GM23338 (cell line): ENCODE measurements around the gene CFAP77. TPM values are rescaled to one million over a fixed set of nuclear protein-coding genes. Genes with fewer than 3 reads are reported as not detected.

ENCODE experiments used
- ATAC-seq: fragments of 200-7000 bp; cut with Tn5 transposase; 3 replicates; pipeline ENCODE4 v1.9.1; 2020
- DNase-seq: peaks from one replicate; pipeline ENCODE4 v3.0.0-alpha.2; 2015; ENCODE audit warnings: low spot score
- H2AFZ ChIP-seq: fragments of 200-600 bp; sonication (generic); 2 replicates; pipeline ENCODE4 v1.8.0; 2016; ENCODE audit warnings: antibody characterized with exemption, mild to moderate bottlenecking, moderate library complexity
- H3F3A ChIP-seq: fragments of 200-600 bp; sonication (generic); replicated peaks from 2 replicates; pipeline ENCODE4 v1.8.0; 2017; ENCODE audit warnings: antibody characterized with exemption, mixed run types, low read depth
- H3K27ac ChIP-seq: fragments of 200-600 bp; sonication (generic); 2 replicates; pipeline ENCODE4 v1.6.1; 2016; ENCODE audit warnings: low read depth
- H3K27me3 ChIP-seq: fragments of 200-600 bp; sonication (generic); 2 replicates; pipeline ENCODE4 v1.8.0; 2016; ENCODE audit warnings: mild to moderate bottlenecking, mixed run types, moderate library complexity; ENCODE audit not compliant: insufficient read depth
- H3K36me3 ChIP-seq: fragments of 200-600 bp; sonication (generic); 2 replicates; pipeline ENCODE4 v1.8.0; 2016; ENCODE audit warnings: mild to moderate bottlenecking; ENCODE audit not compliant: insufficient read depth
- H3K4me1 ChIP-seq: fragments of 200-600 bp; sonication (generic); 2 replicates; pipeline ENCODE4 v1.8.0; 2016; ENCODE audit warnings: mild to moderate bottlenecking, moderate library complexity; ENCODE audit not compliant: insufficient read depth
- H3K4me2 ChIP-seq: fragments of 200-600 bp; sonication (generic); 2 replicates; pipeline ENCODE4 v1.7.1; 2017; ENCODE audit warnings: mixed run types
- H3K4me3 ChIP-seq: fragments of 200-600 bp; sonication (generic); 2 replicates; pipeline ENCODE4 v1.6.1; 2016; ENCODE audit warnings: mixed run types
- H3K79me2 ChIP-seq: fragments of 200-600 bp; sonication (generic); replicated peaks from 2 replicates; pipeline ENCODE4 v1.8.0; 2017; ENCODE audit warnings: mild to moderate bottlenecking; ENCODE audit not compliant: insufficient read depth
- H3K9me2 ChIP-seq: fragments of 200-600 bp; sonication (generic); 2 replicates; pipeline ENCODE4 v1.8.0; 2017; ENCODE audit not compliant: insufficient read depth
- H4K20me1 ChIP-seq: fragments of 200-600 bp; sonication (generic); replicated peaks from 2 replicates; pipeline ENCODE4 v1.8.0; 2017; ENCODE audit warnings: mild to moderate bottlenecking; ENCODE audit not compliant: insufficient read depth
- H3K27ac Mint-ChIP-seq: 2 replicates; pipeline ENCODE4 v1.8.0; 2020; ENCODE audit warnings: inconsistent platforms, mild to moderate bottlenecking, moderate library complexity, mixed read lengths
- H3K27me3 Mint-ChIP-seq: 3 replicates; pipeline ENCODE4 v1.8.0; 2022; ENCODE audit warnings: low read depth, mild to moderate bottlenecking, moderate library complexity, mixed read lengths, inconsistent platforms; ENCODE audit not compliant: insufficient read depth, poor library complexity
- H3K36me3 Mint-ChIP-seq: 3 replicates; pipeline ENCODE4 v1.8.0; 2021; ENCODE audit warnings: low read depth, mild to moderate bottlenecking, inconsistent platforms, moderate library complexity, mixed read lengths
- H3K4me1 Mint-ChIP-seq: 3 replicates; pipeline ENCODE4 v1.8.0; 2020; ENCODE audit warnings: mild to moderate bottlenecking, inconsistent platforms, mixed read lengths
- H3K4me3 Mint-ChIP-seq: 3 replicates; pipeline ENCODE4 v1.8.0; 2021; ENCODE audit warnings: moderate library complexity, mild to moderate bottlenecking, inconsistent platforms, mixed read lengths
- H3K9me3 Mint-ChIP-seq: 3 replicates; pipeline ENCODE4 v1.8.0; 2020; ENCODE audit warnings: moderate library complexity, mild to moderate bottlenecking, inconsistent platforms, mixed read lengths
- CREB1 ChIP-seq: fragments of 250-450 bp; sonication (Bioruptor Pico); IDR thresholded peaks from 2 replicates; pipeline ENCODE4 v1.5.0; 2020; ENCODE audit warnings: low read depth, mild to moderate bottlenecking, moderate library complexity
- EZH2phosphoT487 ChIP-seq: fragments of 200-600 bp; sonication (generic); IDR thresholded peaks from one replicate; pipeline ENCODE4 v1.8.1; 2018; ENCODE audit warnings: antibody characterized with exemption; ENCODE audit not compliant: unreplicated experiment
- JUNB ChIP-seq: IDR thresholded peaks from one replicate; pipeline ENCODE4 v1.6.1; 2016; ENCODE audit warnings: antibody characterized with exemption; ENCODE audit not compliant: unreplicated experiment
- NANOG ChIP-seq: IDR thresholded peaks from 2 replicates; pipeline ENCODE4 v1.6.1; 2016; ENCODE audit warnings: antibody characterized with exemption, borderline replicate concordance
- POLR2AphosphoS5 ChIP-seq: IDR thresholded peaks from 2 replicates; pipeline ENCODE4 v1.6.1; 2016; ENCODE audit warnings: antibody characterized with exemption, low read depth
- ZNF331 ChIP-seq: fragments of 250-450 bp; sonication (Bioruptor Pico); IDR thresholded peaks from 2 replicates; pipeline ENCODE4 v1.5.0; 2020; ENCODE audit warnings: low read depth, mild to moderate bottlenecking, moderate library complexity
- ZNF462 ChIP-seq: fragments of 250-450 bp; sonication (Bioruptor Pico); IDR thresholded peaks from 2 replicates; pipeline ENCODE4 v1.5.0; 2020; ENCODE audit warnings: mild to moderate bottlenecking, moderate library complexity
- polyA plus RNA-seq: library from polyadenylated mRNA; unstranded; fragments of >200 nt; fragmentation: Nextera tagmentation; extraction: Ambion mirVana; gene quantifications from 2 replicates; pipeline ENCODE4 v1.2.1, GENCODE V29; 2016
- total RNA-seq: library from RNA; depleted of rRNA; stranded (reverse); fragments of >200 nt; shearing (Covaris generic); gene quantifications from 2 replicates; pipeline ENCODE4 v1.2.3, GENCODE V29; 2014

CFAP77 gene
- total and polyA plus RNA-seq, 2 experiments from 2014 or later: 0.97 to 1.3 TPM

DNA sequence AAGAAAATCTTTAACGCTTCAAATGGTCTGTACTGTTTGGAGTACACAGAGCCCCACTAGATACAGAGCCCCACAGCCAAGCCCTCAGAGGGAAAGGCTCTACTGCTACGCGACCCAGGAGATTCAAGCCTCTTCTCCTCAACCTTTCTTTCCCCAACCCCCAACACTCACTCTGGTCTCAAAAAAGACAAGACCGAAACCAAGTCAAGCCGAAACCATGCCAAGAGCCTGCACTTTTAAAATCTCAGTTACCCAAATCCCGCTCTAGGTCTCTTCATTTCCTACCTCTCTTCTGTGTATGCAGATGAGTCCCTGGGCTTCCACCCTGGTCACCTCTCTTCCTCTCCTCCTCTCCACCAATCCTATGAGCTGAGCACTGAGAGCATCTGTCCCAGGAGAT is 204.3 kb downstream of the CFAP77 start (continued):
- TF ChIP-seq ZNF462 (CRISPR knock-in tag): no peak
- TF ChIP-seq POLR2AphosphoS5: no peak
- no peak for TF ChIP-seq NANOG
- TF ChIP-seq JUNB: no peak
- TF ChIP-seq CREB1 (CRISPR knock-in tag): no peak
- no peak for TF ChIP-seq ZNF331 (CRISPR knock-in tag)

DNA sequence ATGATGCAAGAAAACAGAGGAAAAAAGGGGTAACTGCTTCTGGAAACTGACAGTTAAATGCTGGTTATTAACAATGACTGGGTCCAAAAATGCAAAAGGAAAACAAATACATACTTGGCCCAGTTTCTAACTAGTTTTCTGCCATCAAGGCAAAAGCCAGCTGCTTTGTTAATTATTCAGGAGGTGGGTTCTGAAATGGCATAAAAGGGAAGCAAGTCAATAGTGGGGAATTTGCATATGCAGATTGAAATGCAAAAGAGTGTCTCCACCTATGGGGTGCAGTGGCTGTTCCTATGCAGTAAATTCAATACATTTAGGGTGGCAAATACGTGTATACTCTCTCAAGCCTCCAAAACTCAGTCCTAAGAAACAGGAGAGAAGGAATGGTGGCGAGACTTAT is 205.8 kb downstream of the CFAP77 start:
- Histone ChIP-seq H3K4me1 (peaks cover 13% of the 10 kb centered on the region; the same call in 1 of the 2 replicates), H3F3A (0 out of 2 replicates have a peak, but pooled peaks cover 3% of the 10 kb centered on the region), H3K4me3 (no peak overlapping the region), H2AFZ (no peak overlapping the region), H3K9me2 (no peaks in the 10 kb centered on the region), H3K36me3 (peaks cover 11% of the 10 kb centered on the region; the same call in 1 of the 2 replicates), H3K4me2 (0 out of 2 replicates have a peak overlapping the region, but pooled peaks have one; percentile 34), H3K27me3 (no peaks in the 10 kb centered on the region), H4K20me1 (no peaks in the 10 kb centered on the region; the same call in 1 of the 2 replicates), H3K79me2 (no peaks in the 10 kb centered on the region), H3K27ac (no peak overlapping the region)
- TF ChIP-seq CREB1 (CRISPR knock-in tag) (no peak), EZH2phosphoT487 (no peak), POLR2AphosphoS5 (no peak)
- ATAC-seq (peak; percentile 60), DNase-seq (no peak)
- no peak overlapping the region; the same call in 1 of the 2 replicates for H3K27ac Mint-ChIP-seq
- H3K4me3 Mint-ChIP-seq: no peak overlapping the region; the same call in 2 of the 3 replicates
- H3K27me3 Mint-ChIP-seq: peaks cover 7% of the 10 kb centered on the region
- H3K9me3 Mint-ChIP-seq: no peaks in the 10 kb centered on the region
- peaks cover 34% of the 10 kb centered on the region for H3K4me1 Mint-ChIP-seq
- peaks cover 51% of the 10 kb centered on the region for H3K36me3 Mint-ChIP-seq
